Left renal pelvis (tissue), 4 donors: ENCODE data around the gene AIG1. TPM values are rescaled to one million over a fixed set of nuclear protein-coding genes. Genes with fewer than 3 reads are reported as not detected.
"Not testable (repeated sequence)": the region's sequence is repeated elsewhere in the genome, so short reads cannot be mapped to it uniquely, and the experiment has no call there.

ENCODE experiments used
- DNase-seq, 4 donors: peaks; one replicate each; pipeline ENCODE4 v3.0.0-alpha.2; 2013; ENCODE audit warnings: low read depth in 4 of 4, low spot score in 3 of 4
- polyA plus RNA-seq, 4 donors: library from polyadenylated mRNA; unstranded; fragments of 120-200 nt; gene quantifications; one replicate each; pipeline ENCODE4 v1.2.1, GENCODE V29; 2013; ENCODE audit not compliant: insufficient read length in 4 of 4

The AIG1 gene
- polyA plus RNA-seq, 4 donors: 27.8 to 113 (median 100) TPM

DNA sequence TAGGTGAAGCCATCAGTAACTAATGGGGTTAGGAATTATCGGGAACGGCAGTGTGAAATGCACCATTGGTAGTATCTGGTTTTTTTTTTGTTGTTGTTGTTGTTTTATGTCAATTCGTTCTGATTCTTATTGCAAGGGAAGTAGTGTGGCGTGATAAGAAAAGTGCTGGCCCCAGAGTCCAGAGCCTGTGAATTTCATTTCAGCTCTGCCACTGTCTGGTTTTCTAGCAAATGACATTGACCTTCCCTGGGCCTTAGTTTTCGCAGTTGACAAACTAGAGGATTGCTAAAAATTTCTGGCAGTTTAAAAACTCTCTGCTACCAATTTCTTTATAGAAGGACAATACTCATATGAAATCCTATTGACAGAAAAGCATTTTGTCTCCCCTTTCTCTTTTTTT is 161.6 kb downstream of the AIG1 start:
- DNase-seq: no peak

DNA sequence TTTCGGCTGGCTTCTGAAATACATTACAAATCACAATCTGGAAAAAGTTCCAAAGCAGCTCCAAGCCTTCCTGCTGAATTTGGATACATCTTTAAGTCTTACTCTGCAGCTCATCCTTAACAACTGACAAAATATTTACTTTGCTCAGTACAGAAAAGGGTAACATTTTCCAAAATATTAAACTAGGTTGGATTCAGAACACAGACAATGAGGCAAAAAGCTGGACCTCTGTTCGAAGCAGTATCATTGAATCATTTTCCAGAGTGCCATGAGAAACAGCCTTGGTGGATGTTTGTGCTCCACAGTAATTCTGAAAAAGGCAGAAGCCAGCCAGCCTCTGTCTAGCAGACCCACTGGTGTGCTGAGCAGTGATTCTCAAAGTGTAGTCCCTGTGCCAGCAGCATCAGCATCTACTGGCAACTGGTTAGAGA is 162.1 kb downstream of the AIG1 start:
- no peak for DNase-seq

DNA sequence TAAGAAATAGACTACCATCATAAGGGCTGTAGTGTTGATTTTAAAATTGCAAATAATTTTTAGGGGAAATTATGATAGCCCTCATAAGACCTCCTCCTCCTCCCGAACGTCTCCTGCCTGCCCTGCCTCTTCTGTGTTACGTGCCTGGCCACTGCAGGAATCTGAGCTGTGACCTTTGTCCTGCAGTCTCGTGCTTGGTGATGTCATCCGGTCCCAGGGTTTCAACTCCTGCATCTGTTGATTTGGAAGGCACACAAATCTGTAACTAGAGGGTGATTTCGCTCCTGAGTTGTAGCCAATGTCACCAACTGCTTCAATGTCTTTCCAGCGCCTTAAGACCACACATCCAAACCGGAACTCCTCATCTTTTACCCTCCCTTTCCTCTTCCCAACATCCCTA is 163.2 kb downstream of the AIG1 start:
- DNase-seq: peak in 2 of 4 donors; percentile 6

DNA sequence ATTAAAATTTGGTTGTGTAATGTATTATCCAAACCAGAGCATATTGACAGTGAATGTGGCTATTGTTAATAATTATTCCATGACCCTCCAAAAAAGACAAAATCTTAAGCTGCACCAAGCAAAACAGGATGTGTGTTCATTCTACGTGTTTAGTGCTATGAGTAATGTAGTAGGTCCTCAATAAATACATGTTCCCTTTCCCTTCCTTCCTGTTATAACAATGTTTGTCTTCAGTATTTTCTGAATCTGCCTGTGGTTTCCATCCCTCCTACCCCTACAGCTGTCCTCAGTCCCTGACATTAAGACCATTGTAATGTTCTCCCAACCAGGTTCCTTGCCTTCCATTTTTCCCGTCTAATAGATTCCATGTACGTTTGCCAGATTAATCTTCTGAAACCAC is 163.8 kb downstream of the AIG1 start:
- DNase-seq: no peak

DNA sequence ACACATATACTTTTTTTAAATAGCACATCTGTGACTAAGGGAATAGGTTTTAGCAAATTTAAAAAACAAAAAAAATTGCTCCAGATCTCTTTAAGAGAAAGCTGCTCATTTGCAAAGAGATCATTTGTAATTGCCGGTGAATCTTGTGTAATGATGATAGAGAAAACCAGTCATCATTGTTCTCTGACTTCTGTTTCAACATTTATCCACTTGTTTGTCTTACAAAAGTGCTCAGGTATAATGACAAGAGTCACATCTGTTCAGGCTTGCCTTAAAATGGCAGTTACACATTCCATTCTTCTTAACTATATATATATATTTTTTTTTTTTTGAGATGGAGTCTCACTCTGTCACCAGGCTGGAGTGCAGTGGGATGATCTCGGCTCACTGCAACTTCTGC is 165.2 kb downstream of the AIG1 start:
- no peak for DNase-seq

DNA sequence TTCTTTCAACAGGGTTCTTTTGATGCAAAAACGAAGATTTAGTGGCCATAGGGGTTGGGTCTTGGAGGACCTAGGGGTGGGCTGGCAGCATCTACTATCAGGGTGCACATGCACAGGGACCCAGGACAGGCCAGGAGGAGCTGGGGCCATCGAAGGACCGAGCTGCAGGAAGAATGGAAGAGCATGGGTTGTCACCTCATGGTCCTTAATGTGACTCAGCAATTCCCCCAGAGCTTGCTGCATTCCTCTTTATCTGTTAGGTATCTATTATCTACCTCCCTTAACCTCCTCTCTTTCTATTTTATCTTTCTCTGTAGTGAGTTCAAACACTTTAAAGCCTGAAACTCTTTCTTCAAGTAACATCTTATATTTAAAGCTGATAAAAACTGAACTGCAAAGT is 167.0 kb downstream of the AIG1 start:
- DNase-seq: no peak

DNA sequence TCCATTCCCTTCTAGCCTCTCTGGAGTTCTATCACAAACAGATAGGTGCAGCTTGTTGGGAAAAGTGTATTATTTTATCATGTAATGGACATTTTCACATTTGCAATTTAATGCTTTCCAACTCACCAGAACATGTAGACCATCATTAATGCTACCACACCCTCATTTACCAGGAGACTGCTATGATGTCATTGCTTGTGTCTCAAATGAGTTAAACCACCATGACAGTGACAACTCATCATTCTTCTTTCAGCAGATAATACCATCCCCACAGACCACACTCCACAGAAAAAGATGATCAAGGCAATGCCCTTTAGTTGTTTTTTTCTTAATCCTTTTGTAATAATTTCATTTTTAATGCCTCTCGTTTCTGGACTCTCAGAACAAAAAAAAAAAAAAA is 168.7 kb downstream of the AIG1 start:
- no peak for DNase-seq

DNA sequence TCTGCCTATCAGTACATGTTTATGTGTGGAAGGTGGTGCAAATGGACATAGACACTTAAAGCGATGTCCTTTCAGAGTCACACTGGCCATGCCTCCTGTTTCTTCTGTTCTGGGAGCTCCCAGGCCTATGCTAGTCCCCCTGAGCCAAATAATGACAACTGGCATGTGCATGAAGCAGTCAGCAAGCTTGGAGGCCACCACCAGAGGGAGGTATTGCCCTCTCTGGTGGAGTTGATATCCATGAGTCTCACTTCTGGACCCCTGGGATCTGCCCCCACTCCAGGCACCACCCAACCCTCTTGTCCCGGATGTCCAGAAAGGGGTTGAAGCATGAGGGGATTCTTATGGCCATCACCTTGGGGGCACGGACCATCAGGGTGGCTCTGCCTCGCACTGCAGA is 172.2 kb downstream of the AIG1 start:
- no peak for DNase-seq

DNA sequence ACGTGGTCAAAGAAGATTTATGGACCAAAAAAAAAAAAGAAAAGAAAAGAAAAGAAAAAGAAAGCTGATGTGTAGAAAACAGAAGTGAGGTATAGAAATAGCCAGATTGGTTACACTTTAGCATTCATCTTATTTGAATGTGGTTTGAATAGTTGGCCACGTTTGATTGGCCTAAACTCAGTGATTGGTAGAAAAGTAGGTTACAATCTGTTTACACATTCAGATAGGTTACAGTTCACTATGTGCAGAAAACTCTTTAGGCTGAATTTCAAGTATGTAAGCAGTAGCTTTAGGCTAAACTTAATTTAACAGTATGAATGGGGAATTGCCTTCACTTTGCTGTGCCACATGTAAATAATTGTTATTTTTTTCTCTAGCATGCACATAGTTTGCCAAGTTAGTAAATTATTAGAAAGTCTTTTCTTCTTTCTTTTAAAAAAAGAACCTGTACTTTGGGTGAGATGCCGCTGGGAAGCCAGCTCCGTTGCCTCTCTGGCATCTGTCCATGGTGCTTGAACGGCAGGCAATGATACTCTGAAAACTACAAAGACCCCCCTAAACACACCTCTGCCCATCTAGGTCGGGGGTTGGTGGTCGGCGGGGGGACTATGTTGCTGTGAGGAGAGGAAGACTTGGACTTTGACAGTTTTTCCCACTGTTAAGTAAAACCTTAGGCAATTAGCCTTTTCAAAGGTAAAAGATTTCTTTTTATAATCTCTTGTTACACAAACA is 173.0 kb downstream of the AIG1 start:
- peak in 1 of 4 donors; percentile 9 for DNase-seq

DNA sequence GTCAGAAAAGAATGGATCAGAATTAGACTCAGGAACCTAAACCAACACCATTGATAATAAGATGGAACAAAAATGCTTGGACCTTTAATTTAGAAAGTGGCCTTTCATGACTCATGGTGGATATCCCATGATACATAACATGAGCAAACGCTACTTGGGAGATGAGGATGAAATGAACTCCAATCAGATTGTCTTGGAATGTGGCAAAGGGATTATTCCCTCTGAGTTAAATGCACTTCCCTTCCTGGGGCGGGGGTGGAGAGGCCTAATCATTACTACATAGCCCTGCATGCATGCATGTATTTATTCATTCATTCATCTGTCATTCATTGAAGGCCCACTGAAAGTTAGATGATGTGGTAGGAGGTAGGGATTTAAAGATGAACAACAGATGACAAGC is 174.0 kb downstream of the AIG1 start:
- DNase-seq: no peak

DNA sequence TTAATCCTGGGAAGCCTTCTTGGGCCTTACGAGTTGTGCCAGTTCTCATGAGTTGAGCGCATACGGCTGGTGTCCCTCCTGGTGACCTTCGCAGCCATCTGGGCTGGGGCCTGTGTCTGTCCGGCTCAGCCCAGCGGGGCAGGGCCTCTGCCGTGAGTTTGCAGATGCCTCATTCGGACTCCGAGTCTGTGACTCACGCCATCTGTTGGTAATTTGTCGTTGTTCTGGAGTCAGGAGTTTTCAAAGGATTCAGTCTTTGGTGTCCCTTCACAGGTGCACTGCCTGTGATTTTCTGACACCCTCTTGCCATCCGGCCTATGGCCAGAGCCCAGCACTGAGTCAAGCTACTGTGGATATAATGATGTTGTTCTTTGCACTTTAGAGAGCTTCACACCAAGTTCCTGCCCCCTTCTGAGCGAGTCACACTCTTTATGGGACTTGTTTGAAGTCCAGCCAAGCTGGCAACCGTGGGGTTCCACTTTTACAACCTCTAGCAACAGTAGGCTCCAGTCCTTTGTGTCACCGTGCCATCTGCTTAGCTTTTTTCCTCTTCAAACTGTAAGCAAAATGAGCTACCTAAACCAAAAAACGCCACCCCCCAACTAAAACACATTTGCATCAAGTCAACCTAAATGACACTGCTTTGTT is 175.6 kb downstream of the AIG1 start:
- no peak for DNase-seq

DNA sequence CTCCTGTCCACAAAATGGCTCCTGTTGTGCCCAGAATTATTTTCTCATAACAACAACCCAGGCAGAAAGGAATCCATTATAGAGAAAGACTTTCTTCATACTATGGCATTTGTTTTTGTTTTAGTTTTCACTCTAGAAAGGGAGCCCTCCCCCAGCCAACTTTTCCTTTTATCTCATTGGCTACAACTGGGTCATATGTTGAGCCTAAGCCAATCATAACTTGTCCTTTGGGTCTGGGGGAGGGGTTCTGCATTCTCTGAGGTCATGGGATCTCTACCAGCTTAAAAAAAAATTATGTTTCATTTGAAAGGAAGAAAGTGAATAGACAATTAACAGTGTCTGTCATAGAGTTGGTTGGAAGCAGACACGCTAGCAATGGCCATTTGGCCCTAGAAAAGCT is 177.6 kb downstream of the AIG1 start:
- no peak for DNase-seq

DNA sequence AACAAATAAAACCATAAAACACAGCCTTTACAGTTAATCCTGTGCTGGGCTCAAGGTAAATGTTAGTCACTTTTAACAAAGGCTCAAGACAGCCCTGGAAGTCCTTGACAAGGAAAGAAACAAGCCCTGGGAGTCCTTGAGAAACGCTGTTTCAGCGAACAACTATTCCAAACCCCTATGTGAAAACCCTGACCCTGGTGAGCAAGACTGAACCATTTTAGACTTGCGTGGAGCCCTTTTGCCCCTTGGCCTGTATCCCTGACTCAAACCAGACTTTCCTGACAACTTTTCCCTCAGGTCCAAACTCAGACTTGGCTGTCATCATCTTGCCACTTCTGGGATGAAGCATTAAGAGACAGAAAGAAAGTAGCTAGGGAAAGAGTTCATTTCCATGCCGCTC is 180.4 kb downstream of the AIG1 start:
- no peak for DNase-seq

DNA sequence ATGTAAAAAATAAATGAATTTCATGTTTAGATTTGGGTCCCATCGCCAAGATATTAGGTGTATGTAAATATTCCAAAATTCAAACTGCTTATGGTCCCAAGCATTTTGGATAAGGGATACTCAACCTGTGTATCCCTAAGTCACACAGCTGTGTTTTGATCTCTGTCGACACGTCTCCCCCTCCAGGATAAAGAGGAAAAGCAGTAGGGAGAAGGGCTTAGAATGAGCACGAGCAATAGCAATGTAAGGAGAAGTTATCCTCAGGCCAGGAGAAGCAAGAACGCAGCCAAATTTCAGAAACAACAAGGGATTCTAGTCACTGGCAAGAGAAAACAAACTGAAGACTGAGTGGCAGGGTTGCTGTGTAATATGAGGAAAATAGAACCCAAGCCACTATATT is 181.2 kb downstream of the AIG1 start:
- DNase-seq: no peak

DNA sequence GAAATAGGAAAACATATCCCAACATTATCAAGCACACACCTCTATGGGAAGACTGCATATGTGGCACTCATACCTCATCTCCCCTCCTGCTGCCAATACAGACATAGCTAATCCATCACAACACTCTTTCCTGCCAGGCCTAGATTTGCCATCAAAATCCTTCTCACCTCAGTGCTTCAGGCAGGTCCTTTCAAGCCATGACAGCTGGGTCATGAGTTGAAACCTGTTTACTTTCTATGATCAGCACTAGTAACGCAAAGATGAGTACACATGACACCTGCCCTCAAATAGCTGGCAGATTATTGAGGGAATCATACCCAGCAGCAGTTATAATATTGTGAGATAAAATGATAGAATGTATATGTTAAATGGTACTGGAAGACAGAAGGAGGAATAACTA is 183.1 kb downstream of the AIG1 start:
- DNase-seq: no peak

DNA sequence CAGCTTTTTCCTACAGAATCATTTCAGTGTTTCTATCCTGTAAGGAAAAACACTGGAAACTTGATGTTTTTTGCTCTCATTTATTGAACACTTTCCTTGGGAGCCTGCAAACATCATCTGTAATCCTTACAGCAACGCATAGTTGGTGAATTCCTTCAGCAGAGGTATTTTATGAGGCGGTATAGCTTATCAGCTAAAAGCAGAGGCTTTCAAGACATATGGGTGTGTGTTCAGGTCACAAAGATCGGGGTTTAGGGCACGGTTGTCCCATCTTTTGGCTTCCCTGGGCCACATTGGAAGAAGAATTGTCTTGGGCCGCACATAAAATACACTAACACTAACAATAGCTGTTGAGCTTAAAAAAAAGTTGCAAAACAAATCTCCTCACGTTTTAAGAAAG is 185.0 kb downstream of the AIG1 start:
- no peak for DNase-seq

DNA sequence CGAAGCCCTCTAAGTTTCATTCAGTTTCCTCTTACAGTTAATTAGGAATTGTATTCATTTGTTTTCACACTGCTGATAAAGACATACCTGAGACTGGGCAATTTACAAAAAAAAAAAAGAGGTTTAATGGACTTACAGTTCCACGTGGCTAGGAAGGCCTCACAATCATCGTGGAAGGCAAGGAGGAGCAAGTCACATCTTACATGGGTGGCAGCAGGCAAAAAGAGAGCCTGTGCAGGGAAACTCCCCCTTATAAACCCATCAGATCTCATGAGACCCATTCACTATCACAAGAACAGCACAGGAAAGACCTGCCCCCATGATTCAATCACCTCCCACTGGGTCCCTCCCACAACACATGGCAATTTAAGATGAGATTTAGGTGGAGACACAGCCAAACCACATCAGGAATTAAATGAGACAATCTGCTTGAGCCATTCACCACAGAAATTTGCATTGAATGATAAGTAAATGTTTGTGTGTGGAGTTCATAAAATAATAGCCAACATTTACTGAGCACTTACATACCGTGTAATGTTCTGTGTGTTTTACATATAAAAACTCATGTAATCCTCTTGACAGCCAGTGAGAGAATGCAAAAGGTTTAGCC is 185.6 kb downstream of the AIG1 start:
- DNase-seq: not testable (repeated sequence)

DNA sequence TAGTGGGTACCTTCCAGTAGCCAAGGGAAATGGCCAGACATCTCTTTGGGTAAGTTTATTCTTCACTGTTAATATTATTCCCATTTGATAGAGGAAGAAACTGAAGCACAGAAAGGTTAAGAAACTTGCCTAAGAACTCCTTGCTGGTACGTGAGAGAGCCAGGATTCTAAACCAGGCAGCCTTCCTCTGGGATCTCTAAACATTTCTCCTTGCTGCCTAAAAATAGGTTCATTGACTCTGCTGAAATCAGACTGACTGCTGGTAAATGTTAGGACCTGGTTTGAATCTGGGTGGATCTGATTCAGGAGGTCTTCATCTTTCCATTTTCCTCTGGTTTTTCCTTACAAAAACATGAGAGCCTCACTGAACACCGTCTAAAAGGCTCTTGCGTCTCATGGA is 186.9 kb downstream of the AIG1 start:
- no peak for DNase-seq

DNA sequence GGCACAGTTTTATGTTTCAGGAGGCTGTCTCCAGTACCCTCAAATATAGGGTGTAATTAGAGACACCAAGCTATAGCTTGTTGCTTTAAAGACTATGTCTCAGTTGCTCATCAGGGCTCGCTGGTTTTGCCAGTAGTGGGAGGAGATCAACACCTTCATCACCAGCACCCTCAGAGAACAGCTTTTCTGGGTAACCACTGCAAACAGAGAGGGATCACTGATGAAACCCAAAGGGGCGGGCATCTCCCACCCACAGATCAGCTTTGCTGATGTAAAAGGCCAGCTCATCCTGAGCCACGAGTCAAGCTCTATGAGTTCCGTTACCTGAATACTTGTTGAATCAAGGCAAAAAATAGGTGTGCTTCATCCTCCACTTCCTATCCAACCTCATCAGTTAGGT is 187.7 kb downstream of the AIG1 start:
- no peak for DNase-seq

DNA sequence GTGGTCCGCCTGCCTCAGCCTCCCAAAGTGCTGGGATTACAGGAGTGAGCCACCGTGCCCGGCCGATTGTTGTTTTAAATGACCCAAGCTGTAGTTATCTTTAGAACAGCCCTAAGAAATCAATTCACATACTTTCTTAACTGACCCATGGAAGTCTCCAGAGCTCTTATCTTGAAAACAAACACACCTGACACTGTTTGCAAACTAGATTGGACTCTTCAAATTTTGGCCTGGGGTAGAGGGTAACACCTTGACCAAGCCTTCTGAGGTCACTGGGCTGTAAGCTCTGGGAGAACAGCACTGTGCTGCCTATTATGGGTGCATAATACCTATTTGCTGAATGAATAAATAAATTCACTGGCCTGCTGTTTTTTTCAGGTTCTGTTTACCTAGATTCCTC is 190.6 kb downstream of the AIG1 start:
- DNase-seq: no peak

DNA sequence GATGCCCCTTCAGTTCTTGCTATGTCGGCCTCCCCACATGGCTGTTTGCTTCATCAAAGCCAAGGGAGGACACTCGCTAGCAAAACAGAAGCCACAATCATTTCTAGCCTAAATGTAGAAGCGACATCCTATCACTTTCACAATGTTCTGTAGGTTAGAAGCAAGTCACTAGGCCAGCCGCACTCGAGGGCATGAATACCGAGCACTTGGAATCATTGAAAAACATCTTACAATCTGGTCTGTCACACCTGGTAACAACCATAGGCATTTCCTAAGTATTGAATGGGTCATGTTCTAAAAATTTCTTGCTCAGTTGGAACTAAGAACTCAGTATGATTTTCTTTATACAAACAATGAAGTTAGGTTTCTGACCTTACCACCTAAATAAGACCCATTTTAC is 192.3 kb downstream of the AIG1 start:
- no peak for DNase-seq

DNA sequence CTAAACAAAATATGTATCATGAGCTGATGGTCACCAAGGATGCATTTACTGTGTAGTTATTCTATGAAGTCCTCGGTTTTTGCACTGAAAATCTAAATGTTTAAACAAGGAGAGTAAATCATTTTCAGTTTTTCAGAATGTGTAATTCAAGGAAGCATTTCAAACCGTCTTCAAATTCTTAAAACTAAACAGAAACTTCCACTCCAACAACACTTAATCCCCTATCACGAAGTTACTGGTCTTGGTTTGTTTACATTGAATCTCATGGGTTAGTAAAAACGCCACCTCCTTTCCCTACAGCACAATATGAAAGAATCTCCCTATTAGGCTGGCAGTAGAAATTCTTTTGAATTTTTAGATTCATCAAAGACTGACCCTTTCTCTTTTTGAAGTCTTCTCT is 192.9 kb downstream of the AIG1 start:
- no peak for DNase-seq
